HepG2 (cell line): ENCODE results near the gene LASP1. TPM values are rescaled to one million over a fixed set of nuclear protein-coding genes. Genes with fewer than 3 reads are reported as not detected.

Experiments
- ATAC-seq: fragments of 200-7000 bp; cut with Tn5 transposase; 3 replicates; pipeline ENCODE4 v1.9.1; 2020; ENCODE audit warnings: mild to moderate bottlenecking, moderate library complexity
- BruUV-seq: library from RNA; stranded (reverse); fragments of 400-500 nt; replicated peaks from 2 replicates; lab custom pipeline; 2021; lab: Mats Ljungman, UMichigan
- CTCF ChIA-PET: fragments of 300-600 bp; formaldehyde crosslinking; extraction: SDS; loops from one replicate; lab custom pipeline; 2021; ENCODE audit warnings: low total read pairs, inconsistent platforms, low intra/inter-chr PET ratio; lab: Yijun Ruan, JAX
- POLR2A ChIA-PET: fragments of 350-600 bp; sonication (Branson Sonifier 250); formaldehyde crosslinking; loops from one replicate; lab custom pipeline; 2020; ENCODE audit warnings: antibody characterized with exemption, inconsistent platforms; lab: Yijun Ruan, JAX
- DNase-seq: peaks from one replicate; pipeline ENCODE4 v3.0.0-alpha.2; 2015; ENCODE audit warnings: low spot score
- FAIRE-seq: peaks from 3 replicates; lab custom pipeline; 2011; peaks lifted over from hg19 to GRCh38; lab: Jason Lieb, UNC
- H2AFZ ChIP-seq: one replicate; pipeline ENCODE4 v1.6.1; 2011; ENCODE audit warnings: low read length, inconsistent platforms
- H3K27ac ChIP-seq: fragments of 300-600 bp; 3 replicates; pipeline ENCODE4 v1.8.0; 2011; ENCODE audit warnings: mixed run types, mild to moderate bottlenecking, mixed read lengths, low read length, inconsistent platforms; ENCODE audit not compliant: insufficient read depth; ENCODE audit errors: extremely low read length
- H3K27me3 ChIP-seq, 2 experiments: fragments of 200-600 bp in 1 of 2; 2 replicates in 1 of 2; 3 replicates in 1 of 2; pipeline versions ENCODE4 v1.6.0 to v1.8.0; 2011; ENCODE audit warnings: low read length in 2 of 2, mild to moderate bottlenecking in 2 of 2, moderate library complexity in 2 of 2, inconsistent platforms in 1 of 2; ENCODE audit not compliant: insufficient read depth in 2 of 2, control insufficient read depth in 1 of 2
- H3K36me3 ChIP-seq, 2 experiments: fragments of 200-600 bp in 1 of 2; replicated peaks in 1 of 2; 2 replicates in 1 of 2; 3 replicates in 1 of 2; pipeline versions ENCODE4 v1.5.1 to v1.8.0; 2011; ENCODE audit warnings: low read length in 2 of 2, inconsistent platforms in 1 of 2; ENCODE audit not compliant: insufficient read depth in 2 of 2, control insufficient read depth in 1 of 2
- H3K4me1 ChIP-seq: 2 replicates; pipeline ENCODE4 v1.5.1; 2012; ENCODE audit warnings: low read length, inconsistent platforms; ENCODE audit not compliant: insufficient read depth
- H3K4me2 ChIP-seq: 2 replicates; pipeline ENCODE4 v1.6.0; 2011; ENCODE audit warnings: low read depth, low read length, inconsistent platforms
- H3K4me3 ChIP-seq, 3 experiments: fragments of 200-600 bp in 1 of 3; sonication (generic), shearing (Covaris generic) in 1 of 3; replicated peaks in 1 of 3; 2 replicates each; pipeline ENCODE4 v1.5.1; 2011 to 2016; ENCODE audit warnings: low read length in 3 of 3, inconsistent platforms in 2 of 3, low read depth in 2 of 3, mild to moderate bottlenecking in 2 of 3, control low read depth in 1 of 3, mixed read lengths in 1 of 3; ENCODE audit not compliant: insufficient read depth in 1 of 3
- H3K79me2 ChIP-seq: one replicate; pipeline ENCODE4 v1.6.1; 2011; ENCODE audit warnings: low read length, inconsistent platforms; ENCODE audit not compliant: insufficient read depth
- H3K9ac ChIP-seq: 2 replicates; pipeline ENCODE4 v1.6.0; 2011; ENCODE audit warnings: mild to moderate bottlenecking, low read depth, low read length, inconsistent platforms; ENCODE audit not compliant: insufficient read depth
- H3K9me3 ChIP-seq: 2 replicates; pipeline ENCODE4 v1.5.1; 2012; ENCODE audit warnings: mild to moderate bottlenecking, low read length
- H4K20me1 ChIP-seq: 2 replicates; pipeline ENCODE4 v1.6.0; 2011; ENCODE audit warnings: inconsistent platforms, mild to moderate bottlenecking, low read length, moderate library complexity; ENCODE audit not compliant: insufficient read depth
- ARNT2 ChIP-seq: sonication (generic); formaldehyde crosslinking; IDR thresholded peaks from 2 replicates; pipeline ENCODE4 v1.8.0; 2022; ENCODE audit warnings: mild to moderate bottlenecking, low read depth, missing genetic modification reagents, moderate library complexity
- ELF1 ChIP-seq: sonication (generic); formaldehyde crosslinking; IDR thresholded peaks from 2 replicates; pipeline ENCODE4 v1.4.0; 2020; ENCODE audit warnings: missing genetic modification reagents
- EZH2 ChIP-seq: conservative IDR thresholded peaks from 2 replicates; pipeline ENCODE4 v1.6.1; 2012; ENCODE audit warnings: mild to moderate bottlenecking, low read depth, low read length, moderate library complexity
- FOXK1 ChIP-seq: sonication (generic); formaldehyde crosslinking; IDR thresholded peaks from 2 replicates; pipeline ENCODE4 v1.4.0; 2020; ENCODE audit warnings: low read depth, missing genetic modification reagents, borderline replicate concordance
- KDM1A ChIP-seq: IDR thresholded peaks from 2 replicates; pipeline ENCODE4 v1.6.1; 2016; ENCODE audit warnings: missing compliant biosample characterization
- MAFG ChIP-seq: sonication (generic); formaldehyde crosslinking; IDR thresholded peaks from 2 replicates; pipeline ENCODE4 v1.5.1; 2020; ENCODE audit warnings: mild to moderate bottlenecking, missing genetic modification reagents
- NFATC3 ChIP-seq: sonication (generic); formaldehyde crosslinking; IDR thresholded peaks from 2 replicates; pipeline ENCODE4 v1.5.1; 2020; ENCODE audit warnings: mild to moderate bottlenecking, missing genetic modification reagents
- NFKBIZ ChIP-seq: IDR thresholded peaks from 2 replicates; pipeline ENCODE4 v1.6.1; 2018; ENCODE audit warnings: missing genetic modification reagents, missing compliant biosample characterization
- POLR2AphosphoS5 ChIP-seq: IDR thresholded peaks from 2 replicates; pipeline ENCODE4 v1.6.1; 2012; ENCODE audit warnings: low read depth, low read length
- SKI ChIP-seq: fragments of 450-650 bp; IDR thresholded peaks from one replicate; pipeline ENCODE4 v1.6.1; 2018; ENCODE audit warnings: mild to moderate bottlenecking; ENCODE audit not compliant: partially characterized antibody
- TMF1 ChIP-seq: sonication (generic); formaldehyde crosslinking; IDR thresholded peaks from 2 replicates; pipeline ENCODE4 v1.8.1; 2022; ENCODE audit warnings: low read depth, missing genetic modification reagents
- ZMAT3 ChIP-seq: sonication (generic); formaldehyde crosslinking; conservative IDR thresholded peaks from 2 replicates; pipeline ENCODE4 v1.7.0; 2021; ENCODE audit warnings: missing genetic modification reagents
- ZNF17 ChIP-seq: sonication (generic); formaldehyde crosslinking; IDR thresholded peaks from 2 replicates; pipeline ENCODE4 v1.5.0; 2020; ENCODE audit warnings: mild to moderate bottlenecking, missing genetic modification reagents
- WGBS: methylation state at CpG from one replicate; pipeline ENCODE4 v1.1.6; 2017; ENCODE audit warnings: low lambda C conversion rate; 5-methylcytosine and 5-hydroxymethylcytosine counted together
- in situ Hi-C: cut with HindIII; loops from 2 replicates; pipeline ENCODE4 v1.10.0; 2017; ENCODE audit warnings: low pct_unique_long_range_greater_than_20kb; ENCODE audit not compliant: extremely low pct_ligation_motif_present
- intact Hi-C: fragments of 100-400 bp; cut with micrococcal nuclease; formaldehyde crosslinking; loops from one replicate; pipeline ENCODE4 v1.10.0; 2022; ENCODE audit not compliant: unreplicated experiment
- polyA plus RNA-seq, 8 experiments: library from polyadenylated mRNA; depleted of rRNA in 3 of 8; stranded (reverse) in 7 of 8; unstranded in 1 of 8; fragments of >200 nt; fragmentation: Illumina TruSeq in 4 of 8; extraction: Trizol in 4 of 8; gene quantifications; 2 replicates each; pipeline versions ENCODE4 v1.2.1 to v1.2.3, GENCODE V29; 2011 to 2016; ENCODE audit warnings: low read depth in 4 of 8, missing spikeins in 1 of 8, mixed read lengths in 1 of 8; ENCODE audit not compliant: insufficient read depth in 1 of 8
- total RNA-seq, 5 experiments: library from RNA; depleted of rRNA; stranded (reverse); fragments of >200 nt; fragmentation: Illumina TruSeq; extraction: Trizol; gene quantifications; 2 replicates each; pipeline ENCODE4 v1.2.3, GENCODE V29; 2016; ENCODE audit warnings: low read depth in 1 of 5
- TF ChIP-seq, protein P1 (sequence below): IDR thresholded peaks from 2 replicates; pipeline ENCODE4 v1.6.1; 2016; ENCODE audit warnings: low read depth, borderline replicate concordance
- TF ChIP-seq, protein P2 (sequence below): sonication (generic); formaldehyde crosslinking; IDR thresholded peaks from 2 replicates; pipeline ENCODE4 v1.5.0; 2020; ENCODE audit warnings: mild to moderate bottlenecking, missing genetic modification reagents
- TF ChIP-seq, protein P3 (sequence below): sonication (generic); formaldehyde crosslinking; IDR thresholded peaks from 2 replicates; pipeline ENCODE4 v1.4.0; 2020; ENCODE audit warnings: missing genetic modification reagents; ENCODE audit errors: not compliant biosample characterization
- TF ChIP-seq, protein P4 (sequence below): sonication (generic); formaldehyde crosslinking; IDR thresholded peaks from 2 replicates; pipeline ENCODE4 v1.4.0; 2020; ENCODE audit warnings: missing genetic modification reagents, borderline replicate concordance

LASP1 gene
- total and polyA plus RNA-seq, 2 of the 13 experiments (the other 11 are each of a cell fraction or from before 2014, with no cell fraction given), result 70.1 to 97.0 TPM

DNA sequence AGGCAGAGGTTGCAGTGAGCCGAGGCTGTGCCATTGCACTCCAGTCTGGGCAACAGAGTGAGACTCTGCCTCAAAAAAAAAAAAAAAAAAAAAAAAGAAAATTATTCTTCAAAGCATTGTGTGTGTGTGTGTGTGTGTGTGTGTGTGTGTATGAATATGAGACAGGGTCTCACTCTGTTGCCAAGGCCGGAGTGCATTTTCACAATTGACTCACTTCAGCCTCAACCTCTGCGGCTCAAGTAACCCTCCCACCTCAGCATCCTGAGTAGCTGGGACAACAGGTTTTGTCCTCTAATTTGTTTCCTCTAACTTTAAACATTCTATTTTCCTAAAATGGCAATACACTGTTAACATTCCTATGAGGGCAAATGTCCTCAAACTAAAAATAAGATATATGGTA, 89.7 kb downstream of the LASP1 start (continued):
- TF ChIP-seq, protein P1, sequence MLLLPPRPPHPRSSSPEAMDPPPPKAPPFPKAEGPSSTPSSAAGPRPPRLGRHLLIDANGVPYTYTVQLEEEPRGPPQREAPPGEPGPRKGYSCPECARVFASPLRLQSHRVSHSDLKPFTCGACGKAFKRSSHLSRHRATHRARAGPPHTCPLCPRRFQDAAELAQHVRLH, result no peak
- TF ChIP-seq SKI (no peak), NFATC3 (CRISPR knock-in tag) (no peak), KDM1A (no peak), ZMAT3 (CRISPR knock-in tag) (no peak), ELF1 (CRISPR knock-in tag) (no peak), POLR2AphosphoS5 (no peak), FOXK1 (CRISPR knock-in tag) (no peak), ARNT2 (CRISPR knock-in tag) (no peak), NFKBIZ (CRISPR knock-in tag) (no peak)
- TF ChIP-seq, all 625 proteins: peak for 0

DNA sequence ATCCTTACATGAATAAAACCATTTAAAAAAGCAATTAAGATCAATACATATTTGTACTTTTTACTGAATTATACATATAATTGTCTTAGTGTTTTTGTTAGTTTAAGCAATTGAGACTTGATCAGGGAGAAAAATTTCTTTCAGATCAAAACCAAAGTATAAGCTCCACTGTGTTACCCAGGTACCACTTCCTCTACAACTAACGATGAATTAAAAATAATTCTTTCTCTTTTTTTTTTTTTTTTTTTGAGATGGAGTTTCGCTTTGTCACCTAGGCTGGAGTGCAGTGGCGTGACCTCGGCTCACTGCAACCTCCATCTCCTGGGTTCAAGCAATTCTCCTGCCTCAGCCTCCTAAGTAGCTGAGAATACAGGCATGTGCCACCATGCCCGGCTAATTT, 90.5 kb downstream of the LASP1 start:
- FAIRE-seq, result no peak
- no peak overlapping the region for H3K4me3 ChIP-seq
- ATAC-seq, result no peak
- in situ Hi-C loops (no loop called here), intact Hi-C loops (no loop called here)
- CTCF ChIA-PET, result no interaction called here
- H3K9me3 ChIP-seq, result no peaks in the 10 kb centered on the region
- TF ChIP-seq MAFG (CRISPR knock-in tag) (no peak), ZNF17 (CRISPR knock-in tag) (no peak), EZH2 (no peak), TMF1 (CRISPR knock-in tag) (no peak)
- TF ChIP-seq, protein P2, sequence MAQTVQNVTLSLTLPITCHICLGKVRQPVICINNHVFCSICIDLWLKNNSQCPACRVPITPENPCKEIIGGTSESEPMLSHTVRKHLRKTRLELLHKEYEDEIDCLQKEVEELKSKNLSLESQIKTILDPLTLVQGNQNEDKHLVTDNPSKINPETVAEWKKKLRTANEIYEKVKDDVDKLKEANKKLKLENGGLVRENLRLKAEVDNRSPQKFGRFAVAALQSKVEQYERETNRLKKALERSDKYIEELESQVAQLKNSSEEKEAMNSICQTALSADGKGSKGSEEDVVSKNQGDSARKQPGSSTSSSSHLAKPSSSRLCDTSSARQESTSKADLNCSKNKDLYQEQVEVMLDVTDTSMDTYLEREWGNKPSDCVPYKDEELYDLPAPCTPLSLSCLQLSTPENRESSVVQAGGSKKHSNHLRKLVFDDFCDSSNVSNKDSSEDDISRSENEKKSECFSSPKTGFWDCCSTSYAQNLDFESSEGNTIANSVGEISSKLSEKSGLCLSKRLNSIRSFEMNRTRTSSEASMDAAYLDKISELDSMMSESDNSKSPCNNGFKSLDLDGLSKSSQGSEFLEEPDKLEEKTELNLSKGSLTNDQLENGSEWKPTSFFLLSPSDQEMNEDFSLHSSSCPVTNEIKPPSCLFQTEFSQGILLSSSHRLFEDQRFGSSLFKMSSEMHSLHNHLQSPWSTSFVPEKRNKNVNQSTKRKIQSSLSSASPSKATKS (CRISPR knock-in tag), result no peak
- TF ChIP-seq, protein P3, sequence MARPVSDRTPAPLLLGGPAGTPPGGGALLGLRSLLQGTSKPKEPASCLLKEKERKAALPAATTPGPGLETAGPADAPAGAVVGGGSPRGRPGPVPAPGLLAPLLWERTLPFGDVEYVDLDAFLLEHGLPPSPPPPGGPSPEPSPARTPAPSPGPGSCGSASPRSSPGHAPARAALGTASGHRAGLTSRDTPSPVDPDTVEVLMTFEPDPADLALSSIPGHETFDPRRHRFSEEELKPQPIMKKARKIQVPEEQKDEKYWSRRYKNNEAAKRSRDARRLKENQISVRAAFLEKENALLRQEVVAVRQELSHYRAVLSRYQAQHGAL (CRISPR knock-in tag), result no peak
- TF ChIP-seq, protein P4, sequence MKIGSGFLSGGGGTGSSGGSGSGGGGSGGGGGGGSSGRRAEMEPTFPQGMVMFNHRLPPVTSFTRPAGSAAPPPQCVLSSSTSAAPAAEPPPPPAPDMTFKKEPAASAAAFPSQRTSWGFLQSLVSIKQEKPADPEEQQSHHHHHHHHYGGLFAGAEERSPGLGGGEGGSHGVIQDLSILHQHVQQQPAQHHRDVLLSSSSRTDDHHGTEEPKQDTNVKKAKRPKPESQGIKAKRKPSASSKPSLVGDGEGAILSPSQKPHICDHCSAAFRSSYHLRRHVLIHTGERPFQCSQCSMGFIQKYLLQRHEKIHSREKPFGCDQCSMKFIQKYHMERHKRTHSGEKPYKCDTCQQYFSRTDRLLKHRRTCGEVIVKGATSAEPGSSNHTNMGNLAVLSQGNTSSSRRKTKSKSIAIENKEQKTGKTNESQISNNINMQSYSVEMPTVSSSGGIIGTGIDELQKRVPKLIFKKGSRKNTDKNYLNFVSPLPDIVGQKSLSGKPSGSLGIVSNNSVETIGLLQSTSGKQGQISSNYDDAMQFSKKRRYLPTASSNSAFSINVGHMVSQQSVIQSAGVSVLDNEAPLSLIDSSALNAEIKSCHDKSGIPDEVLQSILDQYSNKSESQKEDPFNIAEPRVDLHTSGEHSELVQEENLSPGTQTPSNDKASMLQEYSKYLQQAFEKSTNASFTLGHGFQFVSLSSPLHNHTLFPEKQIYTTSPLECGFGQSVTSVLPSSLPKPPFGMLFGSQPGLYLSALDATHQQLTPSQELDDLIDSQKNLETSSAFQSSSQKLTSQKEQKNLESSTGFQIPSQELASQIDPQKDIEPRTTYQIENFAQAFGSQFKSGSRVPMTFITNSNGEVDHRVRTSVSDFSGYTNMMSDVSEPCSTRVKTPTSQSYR (CRISPR knock-in tag), result no peak
- H3K27me3 ChIP-seq, result no peaks in the 10 kb centered on the region
- H3K27ac ChIP-seq, result no peak overlapping the region
- no peaks in the 10 kb centered on the region for H3K36me3 ChIP-seq
- no peaks in the 10 kb centered on the region for H3K79me2 ChIP-seq
- no peak for DNase-seq
- POLR2A ChIA-PET, result no interaction called here
- H3K9ac ChIP-seq, result no peak overlapping the region
- H3K4me1 ChIP-seq, result no peaks in the 10 kb centered on the region
- H2AFZ ChIP-seq, result no peak overlapping the region
- no peak overlapping the region for H3K4me2 ChIP-seq
- 11% methylated on average over 5 of the region's 5 CpGs for WGBS
- no peaks in the 10 kb centered on the region for H4K20me1 ChIP-seq
- no TSS peak for BruUV-seq
